ENCODE results near the gene BAMBI.

BAMBI gene

DNA sequence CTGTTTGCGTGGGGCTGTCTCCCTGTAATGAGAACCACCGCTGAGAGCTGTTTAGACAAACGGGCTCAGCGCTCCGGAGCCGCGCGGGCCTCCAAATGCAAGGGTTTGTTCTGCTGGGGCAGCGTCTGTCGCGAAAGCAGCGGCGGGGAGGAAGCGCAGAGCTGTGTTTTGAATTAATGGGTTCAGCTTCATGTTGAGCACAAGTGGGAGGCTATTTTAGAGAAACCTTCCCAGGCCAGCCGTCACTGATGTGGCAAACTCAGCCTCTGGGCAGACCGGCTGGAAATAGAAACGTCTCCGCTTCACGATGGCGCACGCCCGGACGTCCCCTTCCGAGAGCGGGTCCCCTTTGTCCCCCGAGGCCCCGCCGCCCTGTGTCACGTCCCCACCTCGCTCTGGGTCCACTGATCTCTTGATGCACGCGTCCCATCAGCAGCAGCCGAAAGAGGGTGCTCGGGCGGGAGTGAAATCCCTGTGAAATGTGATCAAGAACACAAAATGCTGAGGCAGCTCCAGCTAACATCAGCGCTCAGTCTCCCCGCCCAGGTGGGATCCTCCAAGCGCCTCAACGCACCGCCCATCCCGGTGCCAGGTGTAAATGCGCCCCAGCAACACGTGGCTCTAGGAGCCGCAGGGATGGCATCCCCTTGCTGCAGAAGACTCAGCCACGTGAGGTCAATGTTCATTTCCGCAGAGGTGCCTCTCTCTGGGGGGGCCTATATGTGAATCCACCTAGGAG is 44.9 kb downstream of the BAMBI start:
- Mint-ChIP-seq H3K27ac (no peak overlapping the region), H3K4me3 (no peak overlapping the region), H3K27me3 (peaks cover 49% of the 10 kb centered on the region), H3K4me1 (ENCODE audit: low read depth) (peaks cover 8% of the 10 kb centered on the region), H3K9me3 (no peaks in the 10 kb centered on the region), H3K36me3 (ENCODE audit: low read depth) (no peaks in the 10 kb centered on the region)
- intact Hi-C loops (cut with micrococcal nuclease), result no loop called here

DNA sequence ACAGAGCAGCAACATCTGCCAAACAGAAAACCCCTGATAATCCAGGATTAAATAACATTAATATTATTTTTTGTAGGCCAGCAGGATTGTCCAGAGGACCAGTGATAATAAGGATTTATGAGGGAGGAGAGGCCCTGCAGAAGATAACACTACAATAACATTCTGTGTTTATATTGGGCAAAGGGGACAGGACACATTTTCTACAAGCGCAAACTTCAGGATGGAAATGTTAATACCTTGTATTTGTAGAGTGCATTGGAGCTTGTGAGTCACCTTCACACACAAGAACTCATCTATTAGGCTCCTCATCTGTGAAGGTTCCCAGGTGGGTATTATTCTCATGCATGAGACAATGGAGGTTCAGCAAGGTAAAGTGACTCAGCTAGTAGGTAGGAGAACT is 51.0 kb downstream of the BAMBI start:
- Mint-ChIP-seq H3K36me3 (ENCODE audit: low read depth) (no peaks in the 10 kb centered on the region), H3K27ac (no peak overlapping the region), H3K9me3 (no peaks in the 10 kb centered on the region), H3K4me1 (ENCODE audit: low read depth) (no peaks in the 10 kb centered on the region), H3K4me3 (no peak overlapping the region), H3K27me3 (peaks cover 11% of the 10 kb centered on the region)
- intact Hi-C loops (cut with micrococcal nuclease), result no loop called here

DNA sequence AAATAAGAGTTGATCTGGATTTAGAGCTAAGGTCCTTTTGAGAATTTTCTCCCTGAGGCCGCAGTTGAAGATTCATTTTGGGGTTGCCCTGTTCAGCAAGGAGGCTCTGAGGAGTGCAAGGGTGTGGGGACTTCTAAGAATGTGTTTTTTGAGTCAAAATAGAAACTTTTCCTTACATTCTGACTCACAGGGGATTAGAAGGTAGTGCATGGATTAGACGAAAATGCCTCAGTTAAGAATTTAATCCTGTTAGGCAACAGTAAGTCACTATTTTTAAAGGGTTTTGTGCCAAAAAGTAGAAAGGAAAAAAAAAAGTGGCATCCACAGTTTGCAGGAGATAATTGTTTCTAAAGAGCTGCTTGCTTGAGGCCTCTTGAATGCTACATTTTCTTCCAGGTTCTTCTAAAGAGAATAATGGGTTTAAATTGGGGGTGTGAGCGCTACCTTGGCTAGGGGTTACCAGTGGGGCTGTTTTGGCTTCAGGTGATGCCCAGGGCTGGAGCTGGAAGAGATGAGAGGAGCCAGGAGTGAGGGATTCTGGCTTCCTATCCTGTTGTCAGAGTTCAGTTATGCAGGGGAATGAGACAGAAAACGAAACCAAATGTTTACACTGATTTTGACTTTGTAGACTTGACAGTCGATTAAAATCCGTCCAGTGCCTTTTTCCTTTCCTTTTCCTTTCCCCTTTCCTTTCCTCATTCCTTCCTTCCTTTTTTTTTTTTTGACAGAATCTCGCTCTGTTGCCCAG is 52.9 kb downstream of the BAMBI start:
- Mint-ChIP-seq H3K27me3 (peaks cover 1% of the 10 kb centered on the region), H3K4me3 (no peak overlapping the region), H3K27ac (no peak overlapping the region), H3K4me1 (ENCODE audit: low read depth) (no peaks in the 10 kb centered on the region), H3K9me3 (no peaks in the 10 kb centered on the region), H3K36me3 (ENCODE audit: low read depth) (no peaks in the 10 kb centered on the region)
- intact Hi-C loops (cut with micrococcal nuclease), result no loop called here

DNA sequence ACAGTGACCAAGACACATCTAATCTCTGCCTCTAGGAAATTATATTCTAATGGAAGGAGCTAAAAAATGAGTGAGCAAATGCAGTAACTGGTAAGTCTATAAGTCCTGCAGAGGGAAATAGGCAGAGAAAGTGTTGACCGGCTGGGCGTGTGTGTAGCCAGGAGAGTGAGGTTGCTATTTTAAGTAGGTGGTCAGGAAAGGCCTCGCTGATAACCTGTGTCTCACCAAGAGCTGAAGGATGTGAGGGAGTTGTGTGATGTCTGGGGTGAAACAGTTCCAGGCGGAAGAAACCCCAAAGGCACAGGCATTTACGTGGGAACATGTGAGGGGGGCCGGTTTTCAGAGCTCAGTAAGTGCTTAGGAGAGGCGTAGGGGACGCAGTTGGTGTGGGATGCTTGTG is 54.8 kb downstream of the BAMBI start:
- H3K4me3 Mint-ChIP-seq, result no peak overlapping the region
- H3K27me3 Mint-ChIP-seq, result no peaks in the 10 kb centered on the region
- intact Hi-C loops (cut with micrococcal nuclease), result no loop called here
- H3K36me3 Mint-ChIP-seq (ENCODE audit: low read depth), result no peaks in the 10 kb centered on the region
- no peaks in the 10 kb centered on the region for H3K4me1 Mint-ChIP-seq (ENCODE audit: low read depth)
- no peak overlapping the region for H3K27ac Mint-ChIP-seq
- H3K9me3 Mint-ChIP-seq, result no peaks in the 10 kb centered on the region
